Measurements from ENCODE around the gene GORASP2. TPM values are rescaled to one million over a fixed set of nuclear protein-coding genes. Genes with fewer than 3 reads are reported as not detected.

Gene GORASP2
- total RNA-seq, 1 donor from 2014 or later: 57.1 TPM

DNA sequence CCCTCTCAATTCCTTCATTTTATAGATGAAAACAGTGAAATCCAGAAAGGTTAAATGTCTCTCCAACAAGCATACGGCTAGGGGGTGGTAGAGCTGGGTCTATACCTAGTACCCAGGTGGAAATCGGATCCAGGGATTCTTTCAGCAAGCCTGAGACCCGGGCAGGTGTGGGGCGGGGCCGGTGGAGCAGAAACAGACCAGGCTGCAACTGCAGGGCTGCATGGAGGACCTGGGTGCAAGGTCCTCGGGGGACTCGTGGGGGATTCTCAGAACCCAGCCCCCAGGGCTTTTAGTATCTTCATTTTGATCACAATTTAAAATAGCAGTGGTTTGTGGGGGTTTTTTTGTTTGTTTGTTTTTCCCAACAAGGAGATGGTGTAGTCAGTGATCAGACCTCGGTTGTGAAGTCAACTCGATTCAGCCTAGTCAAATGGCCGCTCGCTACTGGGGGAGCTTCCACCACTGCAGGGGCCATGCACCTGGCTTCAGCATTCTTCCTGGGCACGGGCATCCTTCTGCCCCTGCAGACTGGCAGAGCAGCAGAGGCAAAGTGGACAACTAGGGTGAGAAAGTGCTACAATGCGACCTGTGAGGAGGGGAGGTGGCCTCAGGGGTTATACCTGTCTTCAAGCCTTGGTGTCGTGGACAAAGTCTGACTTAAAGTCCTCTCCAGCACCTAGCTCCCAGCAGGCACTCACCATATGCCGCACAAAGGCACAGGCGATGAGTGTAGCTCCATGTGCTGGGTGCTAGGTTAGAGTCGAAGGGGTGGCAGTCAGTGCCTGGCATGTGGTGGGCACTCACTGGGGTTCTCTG lies 46.3 kb downstream of the GORASP2 start:
- no peak for ATAC-seq
- no peak for DNase-seq (ENCODE audit: missing footprints)
- intact Hi-C loops (cut with DNase I): no loop called here

- ATAC-seq: no peak
- no peak for DNase-seq (ENCODE audit: missing footprints)
- intact Hi-C loops (cut with DNase I): no loop called here
These were observed 46.9 kb downstream of the GORASP2 start for GRCh38 chr2:170975943-170976270.

DNA sequence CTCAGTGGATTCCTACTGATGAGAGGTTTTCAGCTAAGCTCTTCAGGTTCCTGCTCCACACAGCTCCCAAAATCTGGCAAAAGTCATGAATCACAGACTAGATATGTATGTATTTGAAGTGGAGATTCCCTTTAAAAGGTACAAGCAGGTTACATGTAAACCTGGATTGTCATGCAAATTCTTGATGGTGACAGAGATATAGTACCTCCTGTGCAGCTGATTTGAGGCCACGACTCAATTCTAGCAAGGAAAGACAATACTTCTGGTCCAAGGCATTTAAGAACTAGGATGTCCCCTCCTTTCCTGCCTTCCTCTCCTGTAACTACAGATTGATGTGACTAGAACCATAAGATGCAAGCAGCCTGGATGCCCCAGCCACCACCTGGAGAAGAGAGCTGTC lies 55.0 kb downstream of the GORASP2 start:
- intact Hi-C loops (cut with DNase I): no loop called here
- no peak for DNase-seq (ENCODE audit: missing footprints)
- no peak for ATAC-seq

DNA sequence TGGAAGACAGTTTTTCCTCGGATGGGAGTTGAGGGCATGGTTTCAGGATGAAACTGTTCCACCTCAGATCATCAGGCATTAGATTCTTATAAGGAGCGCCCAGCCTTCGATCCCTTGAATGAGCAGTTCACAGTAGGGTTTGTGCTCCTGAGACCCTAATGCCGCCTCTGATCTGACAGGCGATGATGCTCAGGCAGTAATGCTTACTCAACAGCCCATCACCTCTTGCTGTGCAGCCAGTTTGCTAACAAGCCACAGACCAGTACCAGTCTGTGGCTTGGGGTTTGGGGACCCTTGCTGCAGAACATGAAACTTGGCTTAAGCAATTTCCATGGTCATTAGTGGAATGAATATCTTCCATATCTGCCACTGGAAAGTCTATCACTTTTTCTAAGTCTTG lies 56.4 kb downstream of the GORASP2 start:
- intact Hi-C loops (cut with DNase I): no loop called here
- no peak for DNase-seq (ENCODE audit: missing footprints)
- no peak for ATAC-seq

DNA sequence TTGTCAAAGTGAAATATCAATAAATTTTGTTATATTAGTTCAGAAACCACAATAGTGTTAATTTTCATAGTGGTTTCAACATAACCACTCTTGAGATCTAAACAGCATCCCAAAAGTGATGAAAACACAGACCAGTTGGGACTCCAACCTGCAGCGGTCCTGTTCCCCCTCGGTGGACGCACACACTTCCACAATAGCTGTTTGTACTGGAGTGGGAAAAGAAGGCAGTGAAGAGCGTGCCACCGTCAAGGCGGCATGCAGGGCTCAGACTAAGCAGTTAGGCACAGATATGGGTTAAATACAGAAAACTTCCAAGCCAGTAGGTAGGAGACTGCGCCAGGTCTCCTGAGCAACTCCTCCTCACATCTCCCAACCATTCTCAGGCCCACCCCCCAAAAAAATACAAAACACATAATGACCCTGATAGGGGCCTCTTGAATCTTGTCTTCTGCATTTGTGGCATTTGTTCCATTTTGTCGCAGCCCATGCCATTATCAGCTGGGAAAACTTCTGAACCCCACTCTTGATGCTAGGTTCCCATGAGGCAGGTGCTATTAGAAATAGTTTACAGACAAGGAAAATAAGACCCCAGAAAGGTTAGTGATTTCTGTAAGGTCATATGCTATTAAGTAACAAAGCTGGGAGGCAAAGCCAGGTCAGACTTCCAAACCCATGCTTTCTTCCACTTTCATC lies 57.7 kb downstream of the GORASP2 start:
- ATAC-seq: no peak

DNA sequence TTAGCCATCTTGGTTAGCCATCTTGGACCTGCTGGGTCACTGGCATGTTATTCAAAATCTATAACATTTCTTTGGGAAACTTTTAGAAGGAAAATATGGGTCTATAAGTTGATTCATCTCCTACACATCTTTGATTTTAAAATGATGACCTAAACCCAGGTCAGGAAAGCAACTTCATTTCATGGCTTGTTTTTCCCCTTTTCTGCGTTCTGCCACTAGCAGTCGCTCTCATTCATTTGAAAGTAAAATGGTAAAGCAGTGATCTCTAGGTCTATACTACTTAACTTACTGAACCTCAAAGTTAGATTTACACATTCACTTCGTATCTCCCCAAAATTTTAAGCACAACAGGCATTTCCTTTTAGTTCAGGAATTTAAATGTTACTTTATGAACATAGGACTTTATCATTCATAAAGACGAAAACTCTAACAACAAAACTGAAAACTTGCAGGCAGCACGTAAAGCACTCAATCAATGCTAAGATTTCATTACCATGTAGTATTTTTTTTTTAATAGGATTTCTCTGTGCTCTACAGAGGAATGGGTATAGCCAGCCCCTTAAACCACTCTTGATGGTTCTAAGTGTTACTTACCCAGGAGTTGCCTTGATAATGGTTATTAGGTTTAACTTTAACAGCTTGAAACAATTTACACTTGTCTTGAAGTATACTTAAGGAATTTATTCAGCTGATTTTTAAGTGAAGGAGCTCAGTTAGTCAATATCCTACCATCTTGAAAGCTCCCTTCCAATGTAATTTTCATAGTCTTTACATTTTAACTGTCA lies 62.5 kb downstream of the GORASP2 start:
- DNase-seq (ENCODE audit: missing footprints) (no peak), ATAC-seq (no peak)
- intact Hi-C loops (cut with DNase I): no loop called here

More for the DNA sequence above, 57.7 kb downstream of the GORASP2 start:
- intact Hi-C loops (cut with DNase I): no loop called here
- DNase-seq (ENCODE audit: missing footprints): no peak

GRCh38 chr2:170996316-170996715 lies 67.3 kb downstream of the GORASP2 start:
- DNase-seq (ENCODE audit: missing footprints) (no peak), ATAC-seq (no peak)
- intact Hi-C loops (cut with DNase I): no loop called here

- DNase-seq (ENCODE audit: missing footprints) (no peak), ATAC-seq (no peak)
- intact Hi-C loops (cut with DNase I): no loop called here
These were observed 69.0 kb downstream of the GORASP2 start for GRCh38 chr2:170997893-170998597.

GRCh38 chr2:170999654-171000053 lies 70.6 kb downstream of the GORASP2 start:
- no peak for DNase-seq (ENCODE audit: missing footprints)
- ATAC-seq: no peak
- intact Hi-C loops (cut with DNase I): no loop called here

GRCh38 chr2:171004363-171004762 lies 75.3 kb downstream of the GORASP2 start:
- DNase-seq (ENCODE audit: missing footprints) (no peak), ATAC-seq (no peak)
- intact Hi-C loops (cut with DNase I): no loop called here

DNA sequence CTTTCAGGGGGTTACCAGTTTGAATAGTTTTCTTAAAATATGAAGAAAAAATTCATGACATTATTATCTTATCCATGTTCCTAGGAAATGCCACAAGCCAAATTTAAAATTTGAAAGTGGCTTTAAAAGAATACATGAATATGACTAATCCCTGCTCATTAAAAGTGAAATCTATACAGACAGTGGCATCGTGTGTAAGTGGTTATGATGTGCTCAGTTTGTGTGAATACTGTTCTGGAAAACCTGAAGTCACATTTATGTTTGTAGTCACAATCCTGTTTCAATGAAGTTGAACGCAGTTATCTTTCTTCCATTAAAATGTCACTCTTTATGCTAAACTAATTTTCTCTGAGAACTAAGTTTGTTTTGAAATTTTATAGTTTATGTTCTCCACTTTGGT lies 75.8 kb downstream of the GORASP2 start:
- no peak for DNase-seq (ENCODE audit: missing footprints)
- ATAC-seq: no peak
- intact Hi-C loops (cut with DNase I): no loop called here

DNA sequence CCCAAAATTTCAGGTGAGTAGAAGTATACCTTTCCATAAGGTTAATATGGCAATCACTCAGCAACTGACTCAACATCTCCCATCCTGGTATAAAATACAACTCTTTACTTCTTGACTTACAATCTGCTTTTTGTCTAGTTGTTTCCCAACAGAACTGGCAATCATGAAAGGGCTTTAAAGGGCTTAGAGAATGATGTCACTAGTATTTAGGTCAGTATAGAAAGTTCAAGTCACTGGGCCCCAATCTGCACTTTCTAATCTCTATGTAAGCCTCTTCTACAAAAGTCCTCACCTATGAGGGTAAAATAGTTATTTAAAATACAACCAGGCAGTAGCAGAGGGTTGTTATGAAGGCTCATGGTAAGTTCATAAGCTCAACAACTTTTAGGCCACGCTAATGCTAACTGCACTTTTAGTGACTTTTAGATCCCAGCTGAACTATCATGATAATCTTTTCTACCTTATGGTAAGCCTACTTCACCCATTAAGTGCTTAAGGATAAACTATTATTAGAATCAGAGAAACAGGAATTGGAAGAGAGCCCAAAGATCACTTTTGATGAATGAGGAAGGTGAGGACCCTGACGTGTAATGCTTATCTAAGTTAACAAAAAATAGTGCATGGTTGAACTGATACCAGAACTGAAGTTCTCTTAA lies 79.6 kb downstream of the GORASP2 start:
- intact Hi-C loops (cut with DNase I): no loop called here
- no peak for ATAC-seq
- DNase-seq (ENCODE audit: missing footprints): no peak

GRCh38 chr2:171009386-171009785 lies 80.3 kb downstream of the GORASP2 start:
- ATAC-seq: no peak
- DNase-seq (ENCODE audit: missing footprints): no peak
- intact Hi-C loops (cut with DNase I): no loop called here

- DNase-seq (ENCODE audit: missing footprints): no peak
- ATAC-seq: no peak
- intact Hi-C loops (cut with DNase I): no loop called here
These were observed 84.8 kb downstream of the GORASP2 start for GRCh38 chr2:171013851-171014250.

GRCh38 chr2:171016125-171016524 lies 87.1 kb downstream of the GORASP2 start:
- ATAC-seq: no peak
- no peak for DNase-seq (ENCODE audit: missing footprints)
- intact Hi-C loops (cut with DNase I): no loop called here

All from Right ventricle myocardium inferior (tissue), 1 donor.